Embryonic facial prominence (tissue), 1 donor: Measurements from ENCODE around the gene OR10G2.

Source experiments
- DNase-seq: peaks from one replicate; pipeline ENCODE4 v3.0.0-alpha.2; 2016; ENCODE audit errors: extremely low spot score

OR10G2 gene

GRCh38 chr14:21589317-21589716 is 45.4 kb downstream of the OR10G2 start:
- no peak for DNase-seq
